ENCODE data around the gene SMOC2. TPM values are rescaled to one million over a fixed set of nuclear protein-coding genes. Genes with fewer than 3 reads are reported as not detected.

SMOC2 gene
- total RNA-seq, 1 experiment from 2014 or later: 2.1 TPM

- Histone ChIP-seq H2BK120ac (ENCODE audit: low read depth, low read length, poor library complexity, severe bottlenecking) (no peak overlapping the region), H2BK15ac (ENCODE audit: low read depth, low read length) (no peak overlapping the region), H3K23ac (ENCODE audit: insufficient read length, low read depth, low read length) (no peak overlapping the region), H3K27me3 (ENCODE audit: insufficient read depth, low read length) (no peaks in the 10 kb centered on the region), H4K91ac (ENCODE audit: insufficient read length, low read depth, low read length) (no peak overlapping the region), H4K5ac (ENCODE audit: insufficient read length, low read depth, low read length) (no peak overlapping the region), H2BK5ac (ENCODE audit: insufficient read length, low read length) (no peak overlapping the region), H2BK20ac (ENCODE audit: low read depth, low read length, poor library complexity, severe bottlenecking) (no peak overlapping the region), H2AFZ (ENCODE audit: low read length) (no peak overlapping the region), H3K56ac (ENCODE audit: insufficient read length, low read depth, low read length) (no peak overlapping the region), H4K8ac (replicated peaks; ENCODE audit: insufficient read length, low read depth, low read length) (no peak overlapping the region), H2BK12ac (ENCODE audit: insufficient read length, low read depth, low read length) (no peak overlapping the region), H3K4me1 (ENCODE audit: insufficient read depth, low read length) (peaks cover 6% of the 10 kb centered on the region; the same call in 1 of the 2 replicates), H4K20me1 (ENCODE audit: control insufficient read depth, insufficient read depth, insufficient read length) (no peaks in the 10 kb centered on the region), H3K27ac (ENCODE audit: insufficient read length, low read depth, low read length) (no peak overlapping the region), H3T11ph (ENCODE audit: low read length) (no peak overlapping the region), H3K79me1 (ENCODE audit: insufficient read depth, low read depth, low read length, poor library complexity, severe bottlenecking) (no peaks in the 10 kb centered on the region), H3K18ac (ENCODE audit: insufficient read length, low read depth, low read length) (no peak overlapping the region), H3K23me2 (ENCODE audit: insufficient read length, low read depth, low read length, poor library complexity, severe bottlenecking) (no peaks in the 10 kb centered on the region), H3K9me3 (ENCODE audit: control insufficient read depth, low read depth, low read length) (no peaks in the 10 kb centered on the region), H3K9ac (ENCODE audit: extremely low read depth, insufficient read length, low read length) (no peak overlapping the region), H3K14ac (ENCODE audit: insufficient read depth, low read length) (no peak overlapping the region), H3K79me2 (ENCODE audit: insufficient read depth, low read length) (no peaks in the 10 kb centered on the region), H2AK5ac (ENCODE audit: insufficient read length, low read length) (no peak overlapping the region), H3K4ac (ENCODE audit: low read depth, low read length) (no peak overlapping the region), H3K4me2 (ENCODE audit: insufficient read depth, insufficient read length, low read length) (no peak overlapping the region)
- H3K4me3 Mint-ChIP-seq: no peak overlapping the region
- peaks cover 5 to 7% of the 10 kb centered on the region in 2 experiments; a peak in 2 of 5 replicates for H3K9me3 Mint-ChIP-seq
- H3K4me1 Mint-ChIP-seq: peaks cover 52 to 57% of the 10 kb centered on the region in 2 experiments
- H3K36me3 Mint-ChIP-seq (ENCODE audit: insufficient read depth in 1 of 3, low read depth in 3 of 3): peaks cover 2 to 5% (median 3%) of the 10 kb centered on the region in 3 experiments; a peak in 4 of 7 replicates
- no peak for TF ChIP-seq CTCF (conservative IDR thresholded peaks at IDR 0.05)
- H3K27ac Mint-ChIP-seq: no peak overlapping the region
- no peak for DNase-seq
- H3K27me3 Mint-ChIP-seq (ENCODE audit: low read depth): no peaks in the 10 kb centered on the region
- WGBS (ENCODE audit: extremely low coverage, insufficient read length, low lambda C conversion rate): no CpG with 5 or more reads among the region's 11 CpGs
These were observed 242.6 kb downstream of the SMOC2 start for GRCh38 chr6:168683621-168684020.
